GM18507 (cell line): ENCODE results near the gene ATOX1.
"Not testable (repeated sequence)": the region's sequence is repeated elsewhere in the genome, so short reads cannot be mapped to it uniquely, and the experiment has no call there.

ENCODE experiments used
- DNase-seq: peaks from one replicate; pipeline ENCODE4 v3.0.0; 2011; ENCODE audit warnings: low read depth; ENCODE audit not compliant: insufficient read length; ENCODE audit errors: extremely low spot score
- FAIRE-seq: peaks from 2 replicates; lab custom pipeline; 2011; peaks lifted over from hg19 to GRCh38; lab: Jason Lieb, UNC

ATOX1 gene

DNA sequence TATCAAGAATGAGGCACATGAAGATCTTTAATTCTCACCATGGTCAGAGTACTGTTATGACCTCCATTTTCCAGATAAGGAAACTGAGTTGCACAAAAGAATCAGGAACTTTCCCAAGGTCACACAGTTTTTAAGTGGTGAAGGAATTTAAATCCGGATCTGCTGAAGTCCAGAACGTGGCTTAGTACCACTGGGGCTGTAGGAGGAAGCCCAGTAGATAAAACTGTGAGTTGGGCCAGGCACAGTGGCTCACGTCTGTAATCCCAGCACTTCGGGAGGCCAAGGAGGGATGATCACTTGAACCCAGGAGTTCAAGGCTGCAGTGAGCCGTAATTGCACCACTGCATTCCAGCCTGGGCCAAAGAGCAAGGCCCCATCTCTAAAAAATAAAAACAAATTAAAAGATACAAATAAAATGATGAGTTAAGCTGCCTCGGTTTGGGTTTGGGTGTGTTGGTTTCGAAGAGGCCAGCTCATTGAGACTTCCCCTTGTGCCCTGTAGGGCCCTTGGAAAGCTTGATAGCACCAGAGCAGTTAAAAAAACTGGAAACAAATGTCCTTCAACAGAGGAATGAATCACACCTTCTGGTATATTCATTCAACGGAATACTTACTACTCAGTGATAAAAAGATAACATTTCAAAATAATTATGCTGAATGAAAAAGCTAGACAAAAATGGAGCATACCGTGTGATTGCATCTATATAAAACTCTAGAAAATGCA lies 20.1 kb downstream of the ATOX1 start:
- no peak for DNase-seq
- FAIRE-seq: no peak

- FAIRE-seq: no peak
- DNase-seq: no peak
Observed at GRCh38 chr5:151737431-151737830, 21.0 kb downstream of the ATOX1 start.

GRCh38 chr5:151735646-151736045 lies 22.8 kb downstream of the ATOX1 start:
- DNase-seq: no peak
- FAIRE-seq: no peak

- DNase-seq (no peak), FAIRE-seq (no peak)
Observed at GRCh38 chr5:151734064-151734408, 24.4 kb downstream of the ATOX1 start.

- DNase-seq (no peak), FAIRE-seq (no peak)
Observed at GRCh38 chr5:151733358-151734063, 24.9 kb downstream of the ATOX1 start.

- DNase-seq (no peak), FAIRE-seq (no peak)
Observed at GRCh38 chr5:151730381-151730780, 28.1 kb downstream of the ATOX1 start.

DNA sequence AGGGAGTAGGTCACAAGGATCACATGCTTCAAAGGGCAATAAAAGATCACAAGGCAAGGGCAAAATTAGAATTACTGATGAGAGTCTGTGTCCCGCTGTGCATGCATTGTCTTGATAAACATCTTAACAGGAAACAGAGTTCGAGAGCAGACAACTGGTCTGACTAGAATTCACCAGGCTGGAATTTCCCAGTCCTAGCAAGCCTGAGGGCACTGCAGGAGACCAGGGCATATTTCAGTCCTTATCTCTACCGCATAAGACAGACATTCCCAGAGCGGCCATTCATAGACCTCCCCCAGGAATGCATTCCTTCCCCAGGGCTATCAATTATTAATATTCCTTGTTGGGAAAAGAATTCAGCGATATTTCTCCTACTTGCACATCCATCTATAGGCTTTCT lies 28.8 kb downstream of the ATOX1 start:
- DNase-seq, FAIRE-seq: not testable (repeated sequence)

DNA sequence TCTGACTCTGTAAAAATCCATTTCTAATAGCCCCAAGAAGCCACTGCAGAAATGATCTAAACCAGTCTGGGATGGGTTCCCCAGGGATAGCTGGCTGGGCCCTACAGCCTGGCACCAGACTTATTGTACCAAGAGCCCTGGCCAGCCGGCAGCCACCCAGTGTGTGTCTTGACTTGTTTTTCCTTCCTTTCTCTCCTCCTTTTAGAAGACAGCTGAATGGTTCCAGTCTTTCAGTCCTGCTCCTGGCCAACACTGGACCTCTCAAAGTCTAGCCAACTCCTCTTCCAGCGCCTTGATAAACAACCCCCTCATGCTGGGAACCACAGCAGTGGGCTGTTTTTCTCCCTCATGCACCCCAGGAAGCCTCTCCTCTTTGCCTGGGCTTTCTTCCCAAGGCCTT lies 34.1 kb downstream of the ATOX1 start:
- no peak for FAIRE-seq
- no peak for DNase-seq

DNA sequence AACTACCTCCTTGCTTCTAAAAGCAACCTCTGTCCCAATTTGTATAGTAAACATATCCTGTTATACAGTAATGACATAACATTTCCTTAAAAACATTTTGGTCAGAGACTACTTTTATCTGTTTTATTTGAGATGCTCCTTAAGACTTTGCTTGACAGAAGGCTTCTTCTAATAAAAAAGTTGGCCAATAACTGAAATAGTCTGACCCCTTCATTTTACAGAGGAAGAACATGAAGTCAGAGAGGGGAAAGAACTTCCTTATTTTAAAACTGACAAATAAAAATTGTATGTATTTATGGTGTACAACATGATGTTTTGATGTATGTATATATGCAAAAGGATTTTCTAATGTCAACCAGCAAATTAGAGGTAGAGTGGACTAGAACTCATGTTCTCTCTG lies 35.9 kb downstream of the ATOX1 start:
- FAIRE-seq (no peak), DNase-seq (no peak)

GRCh38 chr5:151721812-151722391 lies 36.5 kb downstream of the ATOX1 start:
- no peak for FAIRE-seq
- DNase-seq: no peak

GRCh38 chr5:151721087-151721646 lies 37.3 kb downstream of the ATOX1 start:
- DNase-seq (no peak), FAIRE-seq (peak; percentile 98)

GRCh38 chr5:151720215-151720614 lies 38.2 kb downstream of the ATOX1 start:
- no peak for DNase-seq
- peak; percentile 52 for FAIRE-seq

DNA sequence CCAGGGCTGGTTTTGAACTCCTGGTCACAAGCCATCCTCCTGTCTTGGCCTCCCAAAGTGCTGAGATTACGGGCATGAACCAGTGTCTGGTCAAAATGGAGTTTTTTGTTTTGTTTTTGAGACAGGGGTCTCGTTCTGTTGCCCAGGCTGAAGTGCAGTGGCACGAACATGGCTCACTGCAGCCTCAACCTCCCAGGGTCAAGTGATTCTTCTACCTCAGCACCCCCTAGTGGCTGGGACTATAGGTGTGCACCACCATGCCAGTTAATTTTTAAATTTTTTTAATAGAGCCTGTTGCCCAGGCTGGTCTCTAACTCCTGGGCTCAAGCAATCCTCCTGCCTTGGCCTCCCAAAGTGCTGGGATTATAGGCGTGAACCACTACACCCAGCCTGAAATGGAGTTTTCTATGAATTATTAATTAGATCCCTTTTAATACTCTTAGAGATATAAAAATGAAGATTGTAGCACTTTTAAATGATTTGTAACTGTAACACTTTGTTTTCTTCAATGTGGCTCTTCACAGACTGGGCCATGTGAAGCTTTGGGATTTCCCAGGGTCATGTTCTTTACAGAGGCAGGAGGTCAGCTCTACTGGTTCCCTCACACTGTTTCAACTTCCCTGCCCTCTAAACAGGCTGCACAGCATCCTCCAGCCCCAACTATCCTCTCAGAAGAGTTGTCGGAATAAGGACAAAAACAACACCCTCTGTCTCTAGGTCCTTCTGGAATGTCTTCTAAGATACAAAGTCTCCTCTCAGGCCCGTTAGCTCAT lies 39.0 kb downstream of the ATOX1 start:
- FAIRE-seq (peak; percentile 86), DNase-seq (no peak)

DNA sequence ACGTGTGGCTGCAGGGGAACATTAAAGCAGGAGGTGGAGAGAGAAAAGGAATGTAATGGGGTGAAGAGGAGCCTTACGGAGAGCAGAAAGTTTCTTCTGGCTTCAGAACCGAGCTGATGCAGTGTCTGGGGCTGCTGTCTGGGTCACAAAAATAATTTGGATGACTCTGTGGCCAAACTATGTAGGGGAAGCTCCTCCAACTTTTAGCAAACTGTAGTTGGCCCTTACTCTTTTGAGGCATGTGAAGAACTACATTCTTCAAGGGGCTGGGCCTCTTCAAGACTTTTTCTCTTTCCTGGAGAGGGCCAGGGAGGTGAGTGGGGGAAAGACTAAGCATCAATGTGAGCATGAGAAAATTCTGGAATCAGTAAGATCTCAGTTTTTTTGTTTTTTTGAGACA lies 39.8 kb downstream of the ATOX1 start:
- FAIRE-seq: no peak
- DNase-seq: no peak

GRCh38 chr5:151718153-151718552 lies 40.3 kb downstream of the ATOX1 start:
- DNase-seq (no peak), FAIRE-seq (no peak)

- FAIRE-seq: no peak
Observed at GRCh38 chr5:151717416-151717815, 41.0 kb downstream of the ATOX1 start.

GRCh38 chr5:151709109-151709735 lies 49.2 kb downstream of the ATOX1 start:
- DNase-seq (no peak), FAIRE-seq (no peak)

More at GRCh38 chr5:151717416-151717815, 41.0 kb downstream of the ATOX1 start:
- DNase-seq: no peak

GRCh38 chr5:151708126-151708525 lies 50.3 kb downstream of the ATOX1 start:
- DNase-seq (no peak), FAIRE-seq (no peak)

GRCh38 chr5:151707567-151707966 lies 50.9 kb downstream of the ATOX1 start:
- no peak for FAIRE-seq

More at GRCh38 chr5:151707567-151707966, 50.9 kb downstream of the ATOX1 start:
- no peak for DNase-seq
